HepG2 (cell line): ENCODE measurements around the gene RSKR. TPM values are rescaled to one million over a fixed set of nuclear protein-coding genes. Genes with fewer than 3 reads are reported as not detected.

Experiments
- ATAC-seq: fragments of 200-7000 bp; cut with Tn5 transposase; 3 replicates; pipeline ENCODE4 v1.9.1; 2020; ENCODE audit warnings: mild to moderate bottlenecking, moderate library complexity
- BruUV-seq: library from RNA; stranded (reverse); fragments of 400-500 nt; replicated peaks from 2 replicates; lab custom pipeline; 2021; lab: Mats Ljungman, UMichigan
- CTCF ChIA-PET: fragments of 300-600 bp; formaldehyde crosslinking; extraction: SDS; loops from one replicate; lab custom pipeline; 2021; ENCODE audit warnings: low total read pairs, inconsistent platforms, low intra/inter-chr PET ratio; lab: Yijun Ruan, JAX
- POLR2A ChIA-PET: fragments of 350-600 bp; sonication (Branson Sonifier 250); formaldehyde crosslinking; loops from one replicate; lab custom pipeline; 2020; ENCODE audit warnings: antibody characterized with exemption, inconsistent platforms; lab: Yijun Ruan, JAX
- DNase-seq: peaks from one replicate; pipeline ENCODE4 v3.0.0-alpha.2; 2015; ENCODE audit warnings: low spot score
- FAIRE-seq: peaks from 3 replicates; lab custom pipeline; 2011; peaks lifted over from hg19 to GRCh38; lab: Jason Lieb, UNC
- H2AFZ ChIP-seq: one replicate; pipeline ENCODE4 v1.6.1; 2011; ENCODE audit warnings: low read length, inconsistent platforms
- H3K27ac ChIP-seq: fragments of 300-600 bp; 3 replicates; pipeline ENCODE4 v1.8.0; 2011; ENCODE audit warnings: mixed run types, mild to moderate bottlenecking, mixed read lengths, low read length, inconsistent platforms; ENCODE audit not compliant: insufficient read depth; ENCODE audit errors: extremely low read length
- H3K27me3 ChIP-seq, 2 experiments: fragments of 200-600 bp in 1 of 2; 2 replicates in 1 of 2; 3 replicates in 1 of 2; pipeline versions ENCODE4 v1.6.0 to v1.8.0; 2011; ENCODE audit warnings: low read length in 2 of 2, mild to moderate bottlenecking in 2 of 2, moderate library complexity in 2 of 2, inconsistent platforms in 1 of 2; ENCODE audit not compliant: insufficient read depth in 2 of 2, control insufficient read depth in 1 of 2
- H3K36me3 ChIP-seq, 2 experiments: fragments of 200-600 bp in 1 of 2; replicated peaks in 1 of 2; 2 replicates in 1 of 2; 3 replicates in 1 of 2; pipeline versions ENCODE4 v1.5.1 to v1.8.0; 2011; ENCODE audit warnings: low read length in 2 of 2, inconsistent platforms in 1 of 2; ENCODE audit not compliant: insufficient read depth in 2 of 2, control insufficient read depth in 1 of 2
- H3K4me1 ChIP-seq: 2 replicates; pipeline ENCODE4 v1.5.1; 2012; ENCODE audit warnings: low read length, inconsistent platforms; ENCODE audit not compliant: insufficient read depth
- H3K4me2 ChIP-seq: 2 replicates; pipeline ENCODE4 v1.6.0; 2011; ENCODE audit warnings: low read depth, low read length, inconsistent platforms
- H3K4me3 ChIP-seq, 3 experiments: fragments of 200-600 bp in 1 of 3; sonication (generic), shearing (Covaris generic) in 1 of 3; replicated peaks in 1 of 3; 2 replicates each; pipeline ENCODE4 v1.5.1; 2011 to 2016; ENCODE audit warnings: low read length in 3 of 3, inconsistent platforms in 2 of 3, low read depth in 2 of 3, mild to moderate bottlenecking in 2 of 3, control low read depth in 1 of 3, mixed read lengths in 1 of 3; ENCODE audit not compliant: insufficient read depth in 1 of 3
- H3K79me2 ChIP-seq: one replicate; pipeline ENCODE4 v1.6.1; 2011; ENCODE audit warnings: low read length, inconsistent platforms; ENCODE audit not compliant: insufficient read depth
- H3K9ac ChIP-seq: 2 replicates; pipeline ENCODE4 v1.6.0; 2011; ENCODE audit warnings: mild to moderate bottlenecking, low read depth, low read length, inconsistent platforms; ENCODE audit not compliant: insufficient read depth
- H3K9me3 ChIP-seq: 2 replicates; pipeline ENCODE4 v1.5.1; 2012; ENCODE audit warnings: mild to moderate bottlenecking, low read length
- H4K20me1 ChIP-seq: 2 replicates; pipeline ENCODE4 v1.6.0; 2011; ENCODE audit warnings: inconsistent platforms, mild to moderate bottlenecking, low read length, moderate library complexity; ENCODE audit not compliant: insufficient read depth
- ATAD3A ChIP-seq: sonication (generic); formaldehyde crosslinking; IDR thresholded peaks from 2 replicates; pipeline ENCODE4 v1.4.0; 2020; ENCODE audit warnings: missing genetic modification reagents
- ELF4 ChIP-seq: sonication (generic); formaldehyde crosslinking; IDR thresholded peaks from 2 replicates; pipeline ENCODE4 v1.5.0; 2020; ENCODE audit warnings: missing genetic modification reagents, mild to moderate bottlenecking, moderate library complexity, borderline replicate concordance
- FOXA1 ChIP-seq, 2 experiments: fragments of 450-650 bp in 1 of 2; sonication (generic) in 1 of 2; formaldehyde crosslinking in 1 of 2; IDR thresholded peaks; 2 replicates each; pipeline versions ENCODE4 v1.4.0 to v1.6.1; 2016 to 2020; ENCODE audit warnings: missing genetic modification reagents in 1 of 2
- IRX3 ChIP-seq: sonication (generic); formaldehyde crosslinking; IDR thresholded peaks from 2 replicates; pipeline ENCODE4 v1.8.1; 2023; ENCODE audit warnings: mild to moderate bottlenecking, low read depth, missing genetic modification reagents, borderline replicate concordance
- KDM4B ChIP-seq: sonication (generic); formaldehyde crosslinking; IDR thresholded peaks from 2 replicates; pipeline ENCODE4 v1.4.0; 2020; ENCODE audit warnings: missing genetic modification reagents
- NFIB ChIP-seq: sonication (generic); formaldehyde crosslinking; IDR thresholded peaks from 2 replicates; pipeline ENCODE4 v1.9.0; 2021; ENCODE audit warnings: missing genetic modification reagents, mild to moderate bottlenecking, borderline replicate concordance
- PBX2 ChIP-seq: IDR thresholded peaks from 2 replicates; pipeline ENCODE4 v1.6.1; 2016; ENCODE audit warnings: control low read depth
- RBFOX2 ChIP-seq: fragments of 200-400 bp; formaldehyde crosslinking; IDR thresholded peaks from 2 replicates; pipeline ENCODE4 v1.6.1; 2017; ENCODE audit warnings: low read depth, mild to moderate bottlenecking, low read length
- RBM39 ChIP-seq: fragments of 200-400 bp; formaldehyde crosslinking; IDR thresholded peaks from one replicate; pipeline ENCODE4 v1.6.1; 2018; ENCODE audit warnings: antibody characterized with exemption, mild to moderate bottlenecking, low read depth, low read length; ENCODE audit not compliant: poor library complexity, severe bottlenecking
- SATB2 ChIP-seq: sonication (generic); formaldehyde crosslinking; IDR thresholded peaks from 2 replicates; pipeline ENCODE4 v1.5.0; 2020; ENCODE audit warnings: missing genetic modification reagents
- SNAPC5 ChIP-seq: sonication (generic); formaldehyde crosslinking; IDR thresholded peaks from 2 replicates; pipeline ENCODE4 v1.8.1; 2023; ENCODE audit warnings: mild to moderate bottlenecking, missing genetic modification reagents, borderline replicate concordance
- STAG1 ChIP-seq: sonication (generic); formaldehyde crosslinking; IDR thresholded peaks from 2 replicates; pipeline ENCODE4 v1.4.0; 2020; ENCODE audit warnings: missing genetic modification reagents
- TAF1 ChIP-seq: sonication (generic); formaldehyde crosslinking; IDR thresholded peaks from 2 replicates; pipeline ENCODE4 v1.4.0; 2020; ENCODE audit warnings: missing genetic modification reagents
- TMF1 ChIP-seq: sonication (generic); formaldehyde crosslinking; IDR thresholded peaks from 2 replicates; pipeline ENCODE4 v1.8.1; 2022; ENCODE audit warnings: low read depth, missing genetic modification reagents
- YEATS4 ChIP-seq: sonication (generic); formaldehyde crosslinking; IDR thresholded peaks from 2 replicates; pipeline ENCODE4 v1.4.0; 2020; ENCODE audit warnings: missing genetic modification reagents, borderline replicate concordance
- YY1 ChIP-seq: IDR thresholded peaks from 2 replicates; pipeline ENCODE4 v1.6.1; 2011; ENCODE audit warnings: low read length, low read depth, moderate library complexity, mild to moderate bottlenecking; ENCODE audit not compliant: insufficient read depth, insufficient replicate concordance
- ZBTB38 ChIP-seq: sonication (generic); formaldehyde crosslinking; IDR thresholded peaks from 2 replicates; pipeline ENCODE4 v1.5.1; 2020; ENCODE audit warnings: mild to moderate bottlenecking, missing genetic modification reagents
- ZBTB43 ChIP-seq: sonication (generic); formaldehyde crosslinking; conservative IDR thresholded peaks from 2 replicates; pipeline ENCODE4 v1.4.0; 2020; ENCODE audit warnings: missing genetic modification reagents
- ZNF235 ChIP-seq: sonication (generic); formaldehyde crosslinking; IDR thresholded peaks from 2 replicates; pipeline ENCODE4 v1.8.1; 2023; ENCODE audit warnings: mild to moderate bottlenecking, missing genetic modification reagents, borderline replicate concordance
- ZNF501 ChIP-seq: sonication (generic); formaldehyde crosslinking; IDR thresholded peaks from 2 replicates; pipeline ENCODE4 v1.5.1; 2020; ENCODE audit warnings: mild to moderate bottlenecking, moderate library complexity, missing genetic modification reagents
- ZNF510 ChIP-seq: sonication (generic); formaldehyde crosslinking; IDR thresholded peaks from 2 replicates; pipeline ENCODE4 v1.4.0; 2020; ENCODE audit warnings: low read depth, mild to moderate bottlenecking, missing genetic modification reagents
- ZNF792 ChIP-seq: IDR thresholded peaks from 2 replicates; pipeline ENCODE4 v1.6.1; 2016
- WGBS: methylation state at CpG from one replicate; pipeline ENCODE4 v1.1.6; 2017; ENCODE audit warnings: low lambda C conversion rate; 5-methylcytosine and 5-hydroxymethylcytosine counted together
- in situ Hi-C: cut with HindIII; loops from 2 replicates; pipeline ENCODE4 v1.10.0; 2017; ENCODE audit warnings: low pct_unique_long_range_greater_than_20kb; ENCODE audit not compliant: extremely low pct_ligation_motif_present
- intact Hi-C: fragments of 100-400 bp; cut with micrococcal nuclease; formaldehyde crosslinking; loops from one replicate; pipeline ENCODE4 v1.10.0; 2022; ENCODE audit not compliant: unreplicated experiment
- polyA plus RNA-seq, 8 experiments: library from polyadenylated mRNA; depleted of rRNA in 3 of 8; stranded (reverse) in 7 of 8; unstranded in 1 of 8; fragments of >200 nt; fragmentation: Illumina TruSeq in 4 of 8; extraction: Trizol in 4 of 8; gene quantifications; 2 replicates each; pipeline versions ENCODE4 v1.2.1 to v1.2.3, GENCODE V29; 2011 to 2016; ENCODE audit warnings: low read depth in 4 of 8, missing spikeins in 1 of 8, mixed read lengths in 1 of 8; ENCODE audit not compliant: insufficient read depth in 1 of 8
- total RNA-seq, 5 experiments: library from RNA; depleted of rRNA; stranded (reverse); fragments of >200 nt; fragmentation: Illumina TruSeq; extraction: Trizol; gene quantifications; 2 replicates each; pipeline ENCODE4 v1.2.3, GENCODE V29; 2016; ENCODE audit warnings: low read depth in 1 of 5

RSKR gene
- total and polyA plus RNA-seq, 2 of the 13 experiments (the other 11 are each of a cell fraction or from before 2014, with no cell fraction given) = 5.0 to 10.4 TPM

- H3K36me3 ChIP-seq = no peaks in the 10 kb centered on the region
- peaks cover 17% of the 10 kb centered on the region for H3K4me1 ChIP-seq
- H4K20me1 ChIP-seq = no peaks in the 10 kb centered on the region
- 2% methylated on average over 23 of the region's 40 CpGs for WGBS
- FAIRE-seq = no peak
- intact Hi-C loops (loop anchor here (1.0 kb wide), 1 partner anchor 23 kb away; the partner anchor contains the start of gene ALDOC), in situ Hi-C loops (no loop called here)
- ATAC-seq = peak; percentile 74
- H3K27ac ChIP-seq = peak overlapping the region; percentile 80
- BruUV-seq = TSS peak; percentile 90
- H3K79me2 ChIP-seq = peaks cover 14% of the 10 kb centered on the region
- CTCF ChIA-PET = no interaction called here
- POLR2A ChIA-PET = interaction anchor here (1.0 to 1.4 kb wide), 7 partner anchors 11 to 242 kb away, joined by 3 to 7 read pairs (median 5); partner anchors contain the start of genes ALDOC, BLTP2, POLDIP2 and SDF2
- H3K4me2 ChIP-seq = peak overlapping the region; percentile 98
- peak; percentile 47 for DNase-seq
- H3K27me3 ChIP-seq = no peaks in the 10 kb centered on the region; a peak in 1 of 5 replicates
- no peaks in the 10 kb centered on the region for H3K9me3 ChIP-seq
- peak overlapping the region; percentile 88 for H3K9ac ChIP-seq
- peak overlapping the region; percentile 78 for H2AFZ ChIP-seq
- peak overlapping the region; percentile 87 to 95 (median 95) for H3K4me3 ChIP-seq
- TF ChIP-seq SNAPC5 (CRISPR knock-in tag) = no peak
- TF ChIP-seq ZBTB38 (CRISPR knock-in tag) = peak; percentile 6; the same call in 1 of the 2 replicates
- peak; percentile 27; the same call in 1 of the 2 replicates for TF ChIP-seq TAF1 (CRISPR knock-in tag)
- 0 out of 2 replicates have a peak, but pooled peaks have one; percentile 32 for TF ChIP-seq NFIB (CRISPR knock-in tag)
- no peak for TF ChIP-seq PBX2 (CRISPR knock-in tag)
- no peak for TF ChIP-seq STAG1 (CRISPR knock-in tag)
- no peak for TF ChIP-seq ATAD3A (CRISPR knock-in tag)
- peak; percentile 67 for TF ChIP-seq RBM39
- TF ChIP-seq ZNF510 = no peak
- no peak for TF ChIP-seq ZNF235 (CRISPR knock-in tag)
- no peak for TF ChIP-seq SATB2 (CRISPR knock-in tag)
- peak; percentile 81 for TF ChIP-seq ZNF501 (CRISPR knock-in tag)
- peak; percentile 93 for TF ChIP-seq ZBTB43 (CRISPR knock-in tag)
- 0 out of 2 replicates have a peak, but pooled peaks have one; percentile 3 for TF ChIP-seq RBFOX2
- no peak for TF ChIP-seq TMF1 (CRISPR knock-in tag)
- TF ChIP-seq ZNF792 = 0 out of 2 replicates have a peak, but pooled peaks have one; percentile 12
- no peak for TF ChIP-seq FOXA1 (IDR thresholded peaks at IDR 0.05)
- peak; percentile 36; the same call in 1 of the 2 replicates for TF ChIP-seq FOXA1 (CRISPR knock-in tag; IDR thresholded peaks at IDR 0.05)
- no peak for TF ChIP-seq KDM4B (CRISPR knock-in tag)
- no peak for TF ChIP-seq YY1
- no peak for TF ChIP-seq ELF4
- TF ChIP-seq YEATS4 (CRISPR knock-in tag) = peak; percentile 0; the same call in 1 of the 2 replicates
- TF ChIP-seq IRX3 (CRISPR knock-in tag) = no peak
These were observed 14.4 kb downstream of the RSKR start for GRCh38 chr17:28599311-28600184.
